Ramos (cell line): Measurements from ENCODE around the gene BCR.

ENCODE experiments used
- in situ Hi-C: fragments of 300-500 bp; cut with MboI; formaldehyde crosslinking; loops from one replicate; pipeline ENCODE4 v1.14.3; 2022; ENCODE audit warnings: low sequenced_read_pairs; ENCODE audit not compliant: unreplicated experiment

BCR gene

GRCh38 chr22:23166841-23167616 lies 13.3 kb upstream of the BCR start:
- in situ Hi-C loops = loop anchor here (25.0 kb wide), 1 partner anchor 370 kb away; no protein-coding TSS in a partner anchor

GRCh38 chr22:23168391-23169042 lies 11.8 kb upstream of the BCR start:
- in situ Hi-C loops = loop anchor here (25.0 kb wide), 1 partner anchor 369 kb away; no protein-coding TSS in a partner anchor

- in situ Hi-C loops = loop anchor here (25.0 kb wide), 1 partner anchor 368 kb away; no protein-coding TSS in a partner anchor
Observed at GRCh38 chr22:23169043-23169406, 11.3 kb upstream of the BCR start.

- in situ Hi-C loops = loop anchor here (5.0 kb wide), 2 partner anchors 101 to 216 kb away; no protein-coding TSS in a partner anchor
Observed at GRCh38 chr22:23175817-23176644, 4.3 kb upstream of the BCR start.

GRCh38 chr22:23176645-23177027 lies 3.7 kb upstream of the BCR start:
- in situ Hi-C loops = loop anchor here (5.0 kb wide), 2 partner anchors 101 to 216 kb away; no protein-coding TSS in a partner anchor

GRCh38 chr22:23177197-23177596 lies 3.1 kb upstream of the BCR start:
- in situ Hi-C loops = loop anchor here (5.0 kb wide), 2 partner anchors 100 to 215 kb away; no protein-coding TSS in a partner anchor

- in situ Hi-C loops = loop anchor here (5.0 kb wide), 2 partner anchors 99 to 214 kb away; no protein-coding TSS in a partner anchor
Observed at GRCh38 chr22:23178512-23179254, 1.6 kb upstream of the BCR start.

- in situ Hi-C loops = loop anchor here (5.0 kb wide), 2 partner anchors 98 to 213 kb away; no protein-coding TSS in a partner anchor
Observed at GRCh38 chr22:23179381-23180299, 669 bp upstream of the BCR start.

- in situ Hi-C loops = no loop called here
Observed at GRCh38 chr22:23180893-23181720, 798 bp downstream of the BCR start.

GRCh38 chr22:23181721-23182308 lies 1.5 kb downstream of the BCR start:
- in situ Hi-C loops = no loop called here

- in situ Hi-C loops = no loop called here
Observed at GRCh38 chr22:23182309-23183060, 2.2 kb downstream of the BCR start.

- in situ Hi-C loops = no loop called here
Observed at GRCh38 chr22:23183061-23183698, 2.9 kb downstream of the BCR start.

GRCh38 chr22:23184100-23184763 lies 3.9 kb downstream of the BCR start:
- in situ Hi-C loops = no loop called here

GRCh38 chr22:23184764-23185113 lies 4.4 kb downstream of the BCR start:
- in situ Hi-C loops = no loop called here

- in situ Hi-C loops = no loop called here
Observed at GRCh38 chr22:23187211-23187610, 6.9 kb downstream of the BCR start.
